Measurements from ENCODE around the gene SERPINA10. TPM values are rescaled to one million over a fixed set of nuclear protein-coding genes. Genes with fewer than 3 reads are reported as not detected.

Gene SERPINA10
- total RNA-seq, 1 donor from 2014 or later = not detected

DNA sequence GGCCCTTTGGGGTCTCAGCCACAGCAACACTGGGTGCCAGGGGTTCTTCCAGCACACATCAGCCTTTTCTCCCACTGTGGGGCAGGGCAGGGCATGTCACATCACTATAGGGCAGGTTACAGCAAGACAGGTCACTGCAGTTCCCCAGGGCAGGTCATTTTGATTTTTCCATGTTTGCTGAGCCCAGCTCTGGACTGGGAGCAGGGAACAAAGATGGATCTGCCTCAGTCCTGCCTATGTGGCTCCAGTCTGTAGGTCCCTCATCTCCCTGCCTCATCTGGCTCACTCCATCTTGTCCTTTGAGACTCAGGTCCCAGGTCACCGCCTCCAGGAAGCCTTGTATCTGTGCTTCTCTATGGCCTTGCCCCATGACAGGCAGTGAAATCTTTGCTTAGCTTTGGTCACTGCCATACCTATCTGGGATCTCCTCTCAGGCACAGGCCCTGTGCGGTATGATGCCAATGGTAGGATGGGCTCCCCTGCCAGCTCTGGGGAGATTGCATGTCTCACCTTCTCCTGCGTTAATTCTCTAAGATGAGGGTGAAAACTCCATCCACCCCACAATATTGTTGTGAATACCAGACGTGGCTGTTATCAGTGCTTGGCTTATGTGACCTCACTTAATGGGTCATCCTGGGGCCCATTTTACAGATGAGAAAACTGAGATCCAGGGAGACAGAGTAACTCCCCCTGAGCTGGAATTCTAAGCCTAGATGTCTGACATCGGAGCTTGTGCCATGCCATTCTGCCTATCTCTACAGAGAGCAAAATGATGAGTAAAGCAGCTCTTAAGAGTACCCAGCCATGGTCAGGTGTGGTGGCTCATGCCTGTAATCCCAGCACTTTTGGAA lies 28.6 kb upstream of the SERPINA10 start:
- no peaks in the 10 kb centered on the region for H3K36me3 Mint-ChIP-seq (ENCODE audit: low read depth)
- peaks cover 2% of the 10 kb centered on the region for H3K27me3 Mint-ChIP-seq (ENCODE audit: low read depth)
- H3K9me3 Mint-ChIP-seq = no peaks in the 10 kb centered on the region
- H3K4me3 Mint-ChIP-seq = no peak overlapping the region
- no peaks in the 10 kb centered on the region for H3K4me1 Mint-ChIP-seq
- TF ChIP-seq CTCF (conservative IDR thresholded peaks at IDR 0.05) = no peak
- no peak for DNase-seq (ENCODE audit: low read depth, low spot score)
- H3K27ac Mint-ChIP-seq (ENCODE audit: unreplicated experiment) = no peak overlapping the region

DNA sequence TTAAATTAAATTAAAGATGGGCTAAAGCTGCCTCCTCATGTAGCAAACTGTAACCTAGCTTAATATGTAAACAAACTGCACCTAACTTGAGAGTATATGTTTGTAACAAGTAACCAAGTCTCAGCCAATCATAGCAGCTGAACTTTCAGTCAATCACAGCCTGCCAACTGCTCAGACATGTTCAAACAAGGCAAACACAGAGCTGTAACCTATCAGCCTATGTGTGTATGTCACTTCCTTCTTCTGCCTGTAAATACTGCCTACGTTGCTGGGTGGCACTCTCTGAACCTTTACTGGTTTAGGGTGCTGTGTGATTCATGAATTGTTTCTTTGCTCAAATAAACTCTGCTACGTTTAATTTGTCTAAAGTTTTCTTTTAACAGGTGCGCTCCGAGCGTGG lies 27.2 kb upstream of the SERPINA10 start:
- DNase-seq (ENCODE audit: low read depth, low spot score) = no peak
- Mint-ChIP-seq H3K4me1 (no peaks in the 10 kb centered on the region), H3K9me3 (no peaks in the 10 kb centered on the region), H3K36me3 (ENCODE audit: low read depth) (no peaks in the 10 kb centered on the region), H3K27me3 (ENCODE audit: low read depth) (peaks cover 2% of the 10 kb centered on the region), H3K27ac (ENCODE audit: unreplicated experiment) (no peak overlapping the region), H3K4me3 (no peak overlapping the region)
- no peak for TF ChIP-seq CTCF (conservative IDR thresholded peaks at IDR 0.05)

- DNase-seq (ENCODE audit: low read depth, low spot score) = no peak
- Mint-ChIP-seq H3K27ac (ENCODE audit: unreplicated experiment) (no peak overlapping the region), H3K4me3 (no peak overlapping the region), H3K27me3 (ENCODE audit: low read depth) (no peaks in the 10 kb centered on the region), H3K9me3 (no peaks in the 10 kb centered on the region), H3K36me3 (ENCODE audit: low read depth) (no peaks in the 10 kb centered on the region), H3K4me1 (no peaks in the 10 kb centered on the region)
- TF ChIP-seq CTCF (conservative IDR thresholded peaks at IDR 0.05) = no peak
Measured at GRCh38 chr14:94317259-94317658, 24.2 kb upstream of the SERPINA10 start.

GRCh38 chr14:94316692-94317091 lies 23.6 kb upstream of the SERPINA10 start:
- Mint-ChIP-seq H3K36me3 (ENCODE audit: low read depth) (no peaks in the 10 kb centered on the region), H3K27me3 (ENCODE audit: low read depth) (no peaks in the 10 kb centered on the region), H3K9me3 (no peaks in the 10 kb centered on the region), H3K4me1 (no peaks in the 10 kb centered on the region), H3K27ac (ENCODE audit: unreplicated experiment) (no peak overlapping the region), H3K4me3 (no peak overlapping the region)
- TF ChIP-seq CTCF (conservative IDR thresholded peaks at IDR 0.05) = no peak
- DNase-seq (ENCODE audit: low read depth, low spot score) = no peak

DNA sequence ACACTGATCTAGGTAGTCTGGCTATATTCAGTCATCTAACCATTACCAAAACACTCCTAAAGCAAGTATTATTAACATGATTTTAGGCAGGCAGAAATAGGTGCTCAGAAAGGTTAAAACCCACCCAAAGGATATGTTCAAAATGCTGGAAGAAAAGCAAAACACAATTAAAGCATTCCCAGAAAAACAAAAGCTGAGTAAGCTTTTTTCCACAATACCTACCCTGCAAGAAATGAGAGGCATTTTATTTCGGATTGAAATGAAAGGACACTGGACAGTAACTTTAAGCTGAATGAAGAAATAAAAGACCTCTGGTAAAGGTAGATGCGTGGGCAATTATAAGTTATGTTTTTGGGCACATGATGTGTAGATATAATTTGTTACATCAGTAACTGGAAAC lies 21.8 kb upstream of the SERPINA10 start:
- no peaks in the 10 kb centered on the region for H3K4me1 Mint-ChIP-seq
- no peak overlapping the region for H3K4me3 Mint-ChIP-seq
- no peak for TF ChIP-seq CTCF (conservative IDR thresholded peaks at IDR 0.05)
- no peaks in the 10 kb centered on the region for H3K27me3 Mint-ChIP-seq (ENCODE audit: low read depth)
- H3K36me3 Mint-ChIP-seq (ENCODE audit: low read depth) = no peaks in the 10 kb centered on the region
- no peak overlapping the region for H3K27ac Mint-ChIP-seq (ENCODE audit: unreplicated experiment)
- H3K9me3 Mint-ChIP-seq = no peaks in the 10 kb centered on the region
- no peak for DNase-seq (ENCODE audit: low read depth, low spot score)

All from neural crest cell (in vitro differentiated cells).